ENCODE measurements around the gene KRTAP16-1.

DNA sequence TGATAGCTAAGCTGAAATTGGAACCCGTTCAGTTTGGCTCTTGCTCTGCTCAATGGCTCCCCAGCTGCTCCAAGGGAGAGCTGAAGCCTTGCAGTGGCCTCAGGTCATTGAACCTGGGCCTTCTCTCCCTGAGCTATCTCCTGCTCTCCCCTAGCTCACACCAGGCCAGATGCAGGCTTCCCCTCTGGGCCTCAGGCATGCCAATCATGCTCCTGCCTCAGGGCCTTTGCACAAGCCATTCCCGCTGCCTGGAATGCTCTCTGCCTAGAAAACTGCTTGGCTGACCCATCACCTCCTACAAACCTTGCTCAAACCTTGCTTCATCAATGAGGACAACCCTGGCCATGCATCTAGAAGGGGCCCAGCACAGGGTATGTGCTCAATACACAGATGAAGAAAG lies 23.1 kb upstream of the KRTAP16-1 start:
- TF ChIP-seq RBM39 (IDR thresholded peaks at IDR 0.05; ENCODE audit: low read depth, low read length, poor library complexity, severe bottlenecking) (no peak), KDM2A (CRISPR knock-in tag; IDR thresholded peaks at IDR 0.05; ENCODE audit: borderline replicate concordance, low read depth) (no peak), AGO1 (IDR thresholded peaks at IDR 0.05; ENCODE audit: low read depth, low read length, poor library complexity, severe bottlenecking) (no peak), PHF8 (CRISPR knock-in tag; IDR thresholded peaks at IDR 0.05) (no peak), MAFK (conservative IDR thresholded peaks at IDR 0.05 in 1 of 2, IDR thresholded peaks at IDR 0.05 in 1 of 2; ENCODE audit: low read length in 2 of 2) (no peak)
- TF ChIP-seq, protein P1, sequence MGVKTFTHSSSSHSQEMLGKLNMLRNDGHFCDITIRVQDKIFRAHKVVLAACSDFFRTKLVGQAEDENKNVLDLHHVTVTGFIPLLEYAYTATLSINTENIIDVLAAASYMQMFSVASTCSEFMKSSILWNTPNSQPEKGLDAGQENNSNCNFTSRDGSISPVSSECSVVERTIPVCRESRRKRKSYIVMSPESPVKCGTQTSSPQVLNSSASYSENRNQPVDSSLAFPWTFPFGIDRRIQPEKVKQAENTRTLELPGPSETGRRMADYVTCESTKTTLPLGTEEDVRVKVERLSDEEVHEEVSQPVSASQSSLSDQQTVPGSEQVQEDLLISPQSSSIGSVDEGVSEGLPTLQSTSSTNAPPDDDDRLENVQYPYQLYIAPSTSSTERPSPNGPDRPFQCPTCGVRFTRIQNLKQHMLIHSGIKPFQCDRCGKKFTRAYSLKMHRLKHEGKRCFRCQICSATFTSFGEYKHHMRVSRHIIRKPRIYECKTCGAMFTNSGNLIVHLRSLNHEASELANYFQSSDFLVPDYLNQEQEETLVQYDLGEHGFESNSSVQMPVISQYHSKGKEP (CRISPR knock-in tag; IDR thresholded peaks at IDR 0.05), result no peak

Measured in HepG2 (cell line).